H1 (cell line): ENCODE data around the gene EIF1B. TPM values are rescaled to one million over a fixed set of nuclear protein-coding genes. Genes with fewer than 3 reads are reported as not detected.

Experiments used
- CTCF ChIA-PET: fragments of 300-600 bp; sonication (Branson Sonifier 250); formaldehyde crosslinking; loops from one replicate; lab custom pipeline; 2021; ENCODE audit not compliant: partially characterized antibody; lab: Charles Lee
- POLR2A ChIA-PET: fragments of 300-600 bp; sonication (Branson Sonifier 250); formaldehyde crosslinking; loops from one replicate; lab custom pipeline; 2021; ENCODE audit warnings: inconsistent platforms; ENCODE audit not compliant: partially characterized antibody; lab: Charles Lee
- DNase-seq, 2 experiments: peaks; one replicate each; pipeline versions ENCODE4 v3.0.0 to v3.0.0-alpha.2; 2010 to 2022; ENCODE audit warnings: low spot score in 2 of 2, low read depth in 1 of 2, mixed read lengths in 1 of 2
- FAIRE-seq: peaks from 2 replicates; lab custom pipeline; 2011; peaks lifted over from hg19 to GRCh38; lab: Jason Lieb, UNC
- H2AFZ ChIP-seq: 2 replicates; pipeline ENCODE4 v1.8.1; 2012; ENCODE audit warnings: low read length, inconsistent platforms
- H2AK5ac ChIP-seq: 2 replicates; pipeline ENCODE4 v1.6.1; 2013; ENCODE audit warnings: low read depth, low read length
- H2BK120ac ChIP-seq: replicated peaks from 2 replicates; pipeline ENCODE3; 2013; ENCODE audit warnings: low read depth, low read length, inconsistent platforms
- H2BK12ac ChIP-seq: 2 replicates; pipeline ENCODE4 v1.6.1; 2013; ENCODE audit warnings: low read depth, low read length
- H2BK15ac ChIP-seq: 2 replicates; pipeline ENCODE4 v1.6.1; 2013; ENCODE audit warnings: low read length
- H2BK20ac ChIP-seq: 2 replicates; pipeline ENCODE4 v1.6.1; 2013; ENCODE audit warnings: low read length
- H2BK5ac ChIP-seq: 2 replicates; pipeline ENCODE4 v1.6.1; 2013; ENCODE audit warnings: low read depth, low read length
- H3K14ac ChIP-seq: 2 replicates; pipeline ENCODE4 v1.6.1; 2013; ENCODE audit warnings: inconsistent platforms; ENCODE audit not compliant: insufficient read length
- H3K18ac ChIP-seq: 2 replicates; pipeline ENCODE4 v1.6.1; 2013; ENCODE audit warnings: low read length; ENCODE audit errors: extremely low read depth
- H3K23ac ChIP-seq: 2 replicates; pipeline ENCODE4 v1.6.1; 2013; ENCODE audit warnings: inconsistent platforms; ENCODE audit not compliant: insufficient read length
- H3K23me2 ChIP-seq: 2 replicates; pipeline ENCODE4 v1.6.1; 2013; ENCODE audit warnings: low read depth, low read length
- H3K27ac ChIP-seq: 2 replicates; pipeline ENCODE4 v1.6.1; 2011; ENCODE audit warnings: low read depth, low read length, inconsistent platforms
- H3K27me3 ChIP-seq, 4 experiments: replicated peaks in 1 of 4; 1 replicate in 1 of 4; 2 replicates in 3 of 4; pipeline versions ENCODE4 v1.6.1 to v1.8.1; 2011 to 2013; ENCODE audit warnings: low read length in 3 of 4, mild to moderate bottlenecking in 3 of 4, inconsistent platforms in 2 of 4, mixed read lengths in 2 of 4, moderate library complexity in 1 of 4; ENCODE audit not compliant: control insufficient read depth in 3 of 4, insufficient read depth in 3 of 4; ENCODE audit errors: extremely low read depth in 1 of 4
- H3K36me3 ChIP-seq, 4 experiments: 2 replicates each; pipeline versions ENCODE4 v1.6.1 to v1.8.1; 2011 to 2013; ENCODE audit warnings: mild to moderate bottlenecking in 4 of 4, low read length in 3 of 4, moderate library complexity in 2 of 4, control low read depth in 1 of 4, inconsistent platforms in 1 of 4; ENCODE audit not compliant: insufficient read depth in 4 of 4, control insufficient read depth in 2 of 4
- H3K4ac ChIP-seq: replicated peaks from 2 replicates; pipeline ENCODE3; 2013; ENCODE audit warnings: low read length, low read depth, mixed read lengths, inconsistent platforms; ENCODE audit not compliant: insufficient read length
- H3K4me1 ChIP-seq, 4 experiments: replicated peaks in 1 of 4; 1 replicate in 1 of 4; 2 replicates in 3 of 4; pipeline versions ENCODE4 v1.6.1 to v1.8.1; 2011 to 2013; ENCODE audit warnings: low read length in 3 of 4, inconsistent platforms in 2 of 4, mixed read lengths in 1 of 4; ENCODE audit not compliant: insufficient read depth in 4 of 4, control insufficient read depth in 3 of 4
- H3K4me2 ChIP-seq, 2 experiments: 2 replicates each; pipeline versions ENCODE4 v1.6.1 to v1.8.1; 2011 to 2013; ENCODE audit warnings: low read depth in 2 of 2, low read length in 2 of 2, control low read depth in 1 of 2, inconsistent platforms in 1 of 2, mild to moderate bottlenecking in 1 of 2; ENCODE audit not compliant: insufficient read depth in 1 of 2
- H3K4me3 ChIP-seq, 4 experiments: fragments of 200-600, 300-600 bp in 1 of 4; sonication (generic), shearing (Covaris generic), sonication (Bioruptor Twin) in 1 of 4; 2 replicates each; pipeline versions ENCODE4 v1.5.1 to v1.8.1; 2011 to 2016; ENCODE audit warnings: low read length in 4 of 4, low read depth in 3 of 4, control low read depth in 2 of 4, inconsistent platforms in 2 of 4, mild to moderate bottlenecking in 2 of 4, mixed read lengths in 1 of 4, moderate library complexity in 1 of 4; ENCODE audit not compliant: insufficient read depth in 2 of 4; ENCODE audit errors: extremely low read depth in 1 of 4
- H3K56ac ChIP-seq: replicated peaks from 2 replicates; pipeline ENCODE3; 2013; ENCODE audit warnings: low read depth, mild to moderate bottlenecking, mixed read lengths, low read length, inconsistent platforms; ENCODE audit not compliant: insufficient read length
- H3K79me1 ChIP-seq: 2 replicates; pipeline ENCODE4 v1.6.1; 2013; ENCODE audit warnings: low read depth, low read length, control low read depth
- H3K79me2 ChIP-seq, 2 experiments: 2 replicates each; pipeline versions ENCODE4 v1.6.1 to v1.8.1; 2012 to 2013; ENCODE audit warnings: low read length in 2 of 2, mild to moderate bottlenecking in 2 of 2, inconsistent platforms in 1 of 2; ENCODE audit not compliant: insufficient read depth in 2 of 2, control insufficient read depth in 1 of 2
- H3K9ac ChIP-seq, 4 experiments: replicated peaks in 1 of 4; 1 replicate in 1 of 4; 2 replicates in 3 of 4; pipeline versions ENCODE4 v1.6.1 to v1.8.1; 2011 to 2013; ENCODE audit warnings: low read depth in 3 of 4, low read length in 3 of 4, control low read depth in 2 of 4, mild to moderate bottlenecking in 2 of 4, moderate library complexity in 2 of 4, inconsistent platforms in 1 of 4; ENCODE audit errors: extremely low read depth in 1 of 4
- H3K9me3 ChIP-seq, 2 experiments: 2 replicates each; pipeline versions ENCODE4 v1.6.1 to v1.8.1; 2012 to 2013; ENCODE audit warnings: mild to moderate bottlenecking in 2 of 2, moderate library complexity in 2 of 2, control low read depth in 1 of 2, inconsistent platforms in 1 of 2, low read depth in 1 of 2, low read length in 1 of 2, mixed read lengths in 1 of 2; ENCODE audit not compliant: insufficient read depth in 2 of 2
- H4K20me1 ChIP-seq, 2 experiments: replicated peaks in 1 of 2; 2 replicates each; pipeline versions ENCODE3 to v1.8.1; 2011 to 2013; ENCODE audit warnings: inconsistent platforms in 2 of 2, low read length in 2 of 2, mild to moderate bottlenecking in 1 of 2; ENCODE audit not compliant: insufficient read depth in 2 of 2, control insufficient read depth in 1 of 2
- H4K5ac ChIP-seq: 2 replicates; pipeline ENCODE4 v1.6.1; 2013; ENCODE audit warnings: low read length, low read depth, mixed read lengths, inconsistent platforms; ENCODE audit not compliant: insufficient read length
- H4K8ac ChIP-seq: 2 replicates; pipeline ENCODE4 v1.8.0; 2013; ENCODE audit warnings: mild to moderate bottlenecking, moderate library complexity, low read length, inconsistent platforms; ENCODE audit not compliant: insufficient read depth; ENCODE audit errors: extremely low read depth
- H4K91ac ChIP-seq: replicated peaks from 2 replicates; pipeline ENCODE3; 2013; ENCODE audit warnings: low read length, mixed read lengths, inconsistent platforms; ENCODE audit not compliant: insufficient read length
- GTF2F1 ChIP-seq: IDR thresholded peaks from 2 replicates; pipeline ENCODE4 v1.6.1; 2012; ENCODE audit warnings: low read depth, low read length, improper control_type of control experiment, borderline replicate concordance
- ZNF274 ChIP-seq: IDR thresholded peaks from 2 replicates; pipeline ENCODE4 v1.7.0; 2012; ENCODE audit warnings: low read length, borderline replicate concordance; ENCODE audit errors: extremely low read depth
- WGBS, 2 experiments: shearing (Covaris generic) in 1 of 2; methylation state at CpG; one replicate each; pipeline versions ENCODE4 v1.1.6 to v1.1.7; 2013 to 2015; ENCODE audit warnings: low lambda C conversion rate in 2 of 2, mixed read lengths in 2 of 2, inconsistent platforms in 1 of 2, low coverage in 1 of 2, missing lambda C conversion rate in 1 of 2; ENCODE audit not compliant: insufficient replicate concordance in 2 of 2, insufficient coverage in 1 of 2, insufficient read length in 1 of 2; ENCODE audit errors: extremely low coverage in 1 of 2, missing lambda C conversion rate in 1 of 2; 5-methylcytosine and 5-hydroxymethylcytosine counted together
- polyA plus RNA-seq, 7 experiments: library from polyadenylated mRNA; depleted of rRNA in 3 of 7; stranded (reverse) in 5 of 7; unstranded in 2 of 7; fragments of >200 nt in 5 of 7; fragments of 200-250 nt in 2 of 7; gene quantifications; 1 replicate in 5 of 7; 2 replicates in 1 of 7; 4 replicates in 1 of 7; pipeline versions ENCODE4 v1.2.1 to v1.2.3, GENCODE V29; 2011 to 2013; ENCODE audit warnings: missing spikeins in 2 of 7, mixed read lengths in 2 of 7
- total RNA-seq: library from RNA; stranded (reverse); fragmentation: NEBNext Ultra II Directional; extraction: Animal tissue kit (Norgen Biotek cat#: 25700); gene quantifications from 2 replicates; pipeline ENCODE4 v1.2.1, GENCODE V29; 2021
- TF ChIP-seq, protein P1 (sequence below): IDR thresholded peaks from 2 replicates; pipeline ENCODE4 v1.6.1; 2012; ENCODE audit warnings: low read length, inconsistent platforms

Gene EIF1B
- total and polyA plus RNA-seq, 2 of the 8 experiments (the other 6 are each of a cell fraction or from before 2014, with no cell fraction given), result 42.4 to 115 TPM

DNA sequence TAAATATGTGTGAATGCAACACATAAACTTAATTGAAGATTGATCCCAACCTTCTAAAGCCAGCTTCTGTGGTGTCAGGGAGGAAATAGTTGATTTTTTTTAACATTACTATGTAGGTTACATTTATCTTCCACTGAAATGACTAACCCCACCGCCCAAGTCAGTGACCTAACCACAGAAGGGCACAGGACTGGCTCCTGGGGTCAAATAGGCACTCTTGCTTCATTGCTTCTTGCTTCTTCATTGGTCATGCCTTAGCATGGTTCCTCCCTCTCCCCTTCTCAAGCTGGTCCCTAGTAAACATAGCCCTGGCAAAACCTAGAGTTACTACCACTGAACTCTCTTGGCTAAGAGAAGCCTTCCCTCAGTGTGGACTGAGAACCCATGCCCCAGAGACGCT lies 12.3 kb downstream of the EIF1B start:
- Histone ChIP-seq H3K9ac (no peak overlapping the region), H3K79me1 (no peaks in the 10 kb centered on the region), H3K4me3 (no peak overlapping the region), H3K79me2 (no peaks in the 10 kb centered on the region), H4K20me1 (no peaks in the 10 kb centered on the region), H3K4me2 (no peak overlapping the region), H2BK12ac (no peak overlapping the region), H4K5ac (no peak overlapping the region), H2BK120ac (no peak overlapping the region), H3K27ac (no peak overlapping the region), H3K36me3 (no peaks in the 10 kb centered on the region), H3K27me3 (no peaks in the 10 kb centered on the region), H2AK5ac (no peak overlapping the region), H2BK5ac (no peak overlapping the region), H2BK20ac (no peak overlapping the region), H3K23ac (no peak overlapping the region), H3K4ac (no peak overlapping the region), H3K23me2 (no peaks in the 10 kb centered on the region), H2BK15ac (no peak overlapping the region), H3K14ac (no peak overlapping the region), H3K56ac (no peak overlapping the region), H3K4me1 (no peaks in the 10 kb centered on the region), H3K9me3 (no peaks in the 10 kb centered on the region), H2AFZ (0 out of 2 replicates have a peak overlapping the region, but pooled peaks have one; percentile 11), H4K91ac (no peak overlapping the region), H3K18ac (no peak overlapping the region), H4K8ac (no peak overlapping the region)
- ChIA-PET CTCF (interaction anchor here (0.6 to 3.4 kb wide), 4 partner anchors 9 to 133 kb away, joined by 3 to 17 read pairs (median 4); no protein-coding TSS in a partner anchor), POLR2A (interaction anchor here (0.8 to 1.2 kb wide), 2 partner anchors 11 to 12 kb away, joined by 3 to 5 read pairs; no protein-coding TSS in a partner anchor)
- 90% methylated on average over 2 of the region's 2 CpGs; no CpG with 5 or more reads in 1 of the 2 experiments for WGBS, 2 experiments
- TF ChIP-seq ZNF274 (no peak), GTF2F1 (no peak)
- TF ChIP-seq, protein P1, sequence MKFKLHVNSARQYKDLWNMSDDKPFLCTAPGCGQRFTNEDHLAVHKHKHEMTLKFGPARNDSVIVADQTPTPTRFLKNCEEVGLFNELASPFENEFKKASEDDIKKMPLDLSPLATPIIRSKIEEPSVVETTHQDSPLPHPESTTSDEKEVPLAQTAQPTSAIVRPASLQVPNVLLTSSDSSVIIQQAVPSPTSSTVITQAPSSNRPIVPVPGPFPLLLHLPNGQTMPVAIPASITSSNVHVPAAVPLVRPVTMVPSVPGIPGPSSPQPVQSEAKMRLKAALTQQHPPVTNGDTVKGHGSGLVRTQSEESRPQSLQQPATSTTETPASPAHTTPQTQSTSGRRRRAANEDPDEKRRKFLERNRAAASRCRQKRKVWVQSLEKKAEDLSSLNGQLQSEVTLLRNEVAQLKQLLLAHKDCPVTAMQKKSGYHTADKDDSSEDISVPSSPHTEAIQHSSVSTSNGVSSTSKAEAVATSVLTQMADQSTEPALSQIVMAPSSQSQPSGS, result no peak
- FAIRE-seq (no peak), DNase-seq (no peak)
